ENCODE data around the gene FURIN.
"Not testable (repeated sequence)": the region's sequence is repeated elsewhere in the genome, so short reads cannot be mapped to it uniquely, and the experiment has no call there.

The FURIN gene

DNA sequence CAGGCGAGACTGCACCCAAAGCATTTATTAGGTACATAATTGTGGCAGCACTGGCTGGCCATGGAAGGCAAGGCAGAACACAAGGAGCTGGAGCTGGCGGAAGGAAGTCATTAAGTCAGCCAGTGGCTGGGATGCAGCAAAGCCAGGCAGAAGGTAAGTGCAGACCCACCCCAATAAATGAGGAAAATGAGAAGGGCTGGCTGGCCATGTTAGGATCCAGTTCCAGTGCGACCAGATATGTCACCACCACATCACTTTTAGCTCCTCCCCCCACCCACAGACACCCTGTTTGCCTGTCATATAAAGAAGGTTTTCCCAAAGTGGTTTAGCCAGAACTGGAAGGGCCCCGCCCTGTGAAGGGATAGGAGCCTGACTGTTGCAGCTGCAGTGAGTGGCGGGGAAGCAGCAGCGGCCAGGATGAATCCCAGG, at the start of gene FURIN:
Gene FURIN, plus strand, starts transcription at position 328 of the 429 bp plus-strand sequence. CDS start 7,153 bp downstream, outside the sequence.
- no peak for DNase-seq

DNA sequence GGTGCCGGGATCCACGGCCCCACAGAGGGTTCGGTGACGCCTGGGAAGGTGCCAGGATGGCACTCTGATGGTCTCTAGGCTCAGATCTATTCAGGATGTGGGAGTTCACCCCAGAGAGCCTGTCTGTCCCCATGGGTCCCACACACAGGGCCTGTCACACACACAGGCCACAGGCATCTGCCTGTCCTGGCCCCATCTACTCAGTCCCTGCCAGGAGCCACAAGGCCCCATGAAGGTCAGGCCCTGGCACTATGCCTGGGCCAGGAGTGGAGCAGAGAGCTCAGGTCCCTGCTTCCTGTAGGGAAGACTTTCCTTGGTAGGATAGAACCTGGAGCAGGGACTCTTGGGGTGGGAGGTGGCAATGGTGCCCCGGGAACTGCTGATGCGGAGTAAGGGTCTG, 49.0 kb upstream of the FURIN start:
- no peak for DNase-seq

DNA sequence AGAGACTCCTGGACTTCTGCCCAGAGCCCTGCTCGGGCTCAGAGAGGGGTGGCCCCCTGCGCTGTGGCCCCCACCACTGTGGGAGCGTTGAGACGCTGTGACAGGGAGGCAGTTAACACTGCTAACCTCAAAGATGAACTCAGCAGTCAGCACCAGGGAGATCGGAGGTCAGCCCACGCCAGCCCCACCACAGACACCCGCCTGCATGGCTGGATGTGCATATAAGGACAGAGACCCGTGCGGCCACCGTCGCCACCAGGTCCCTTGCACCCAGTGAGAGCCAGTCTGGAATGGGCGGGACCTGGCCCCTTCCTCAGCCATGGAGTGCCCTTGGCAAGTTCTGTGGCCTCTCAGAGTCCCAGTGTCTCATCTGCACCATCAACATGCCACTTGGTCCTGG, 48.5 kb upstream of the FURIN start:
- no peak for DNase-seq

DNA sequence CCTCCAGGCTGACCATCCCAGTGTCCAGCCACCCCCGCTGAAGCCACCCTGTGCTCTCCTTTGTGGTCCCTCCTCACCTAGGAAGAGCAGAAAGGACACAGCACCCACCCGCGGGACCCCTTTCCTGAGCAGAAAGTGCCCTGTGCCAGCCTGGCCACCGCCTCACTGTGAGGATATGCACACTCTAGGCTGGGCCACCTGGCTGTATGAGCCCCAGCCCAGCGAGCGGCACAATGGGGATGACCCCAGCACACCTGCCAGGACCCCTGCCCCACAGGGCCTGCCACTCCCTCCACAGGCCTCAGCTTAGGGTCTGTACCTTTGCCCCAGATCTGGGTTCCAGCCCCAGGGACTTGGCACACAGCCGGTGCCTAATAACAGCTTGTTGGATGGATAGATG, 47.9 kb upstream of the FURIN start:
- no peak for DNase-seq

DNA sequence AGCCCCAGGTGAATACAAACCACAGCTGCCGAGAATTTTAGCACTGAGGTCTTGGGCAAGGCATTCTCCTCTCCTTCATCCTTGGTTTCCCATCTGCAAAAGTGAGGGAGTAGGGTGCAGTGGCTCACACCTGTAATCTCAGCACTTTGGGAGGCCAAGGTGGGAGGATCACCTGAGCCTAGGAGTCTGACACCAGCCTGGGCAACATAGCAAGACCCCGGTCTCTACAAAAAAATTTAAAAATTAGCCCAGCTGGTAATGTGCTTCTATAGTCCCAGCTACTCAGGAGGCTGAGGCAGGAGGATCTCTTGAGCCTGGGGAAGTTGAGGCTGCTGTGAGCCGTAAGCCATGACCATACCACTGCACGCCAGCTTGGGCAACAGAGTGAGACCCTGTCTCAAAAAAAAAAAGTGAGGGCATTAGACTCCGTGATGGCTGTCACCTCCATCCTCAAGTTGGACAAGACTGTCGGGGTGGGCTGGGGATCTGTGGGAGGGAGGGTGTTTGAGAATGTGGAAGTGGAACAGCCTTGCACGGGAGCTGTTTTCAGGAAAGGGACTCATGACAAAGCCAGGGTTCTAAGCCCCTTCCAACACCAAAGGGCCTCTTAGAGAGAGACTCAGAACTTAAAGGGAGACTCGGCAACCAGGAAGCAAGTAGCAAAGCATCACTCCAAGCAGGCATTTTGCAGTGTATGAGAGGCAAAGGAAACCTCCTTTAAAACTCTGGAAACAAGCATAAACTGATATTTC, 46.0 kb upstream of the FURIN start:
- no peak for DNase-seq

DNA sequence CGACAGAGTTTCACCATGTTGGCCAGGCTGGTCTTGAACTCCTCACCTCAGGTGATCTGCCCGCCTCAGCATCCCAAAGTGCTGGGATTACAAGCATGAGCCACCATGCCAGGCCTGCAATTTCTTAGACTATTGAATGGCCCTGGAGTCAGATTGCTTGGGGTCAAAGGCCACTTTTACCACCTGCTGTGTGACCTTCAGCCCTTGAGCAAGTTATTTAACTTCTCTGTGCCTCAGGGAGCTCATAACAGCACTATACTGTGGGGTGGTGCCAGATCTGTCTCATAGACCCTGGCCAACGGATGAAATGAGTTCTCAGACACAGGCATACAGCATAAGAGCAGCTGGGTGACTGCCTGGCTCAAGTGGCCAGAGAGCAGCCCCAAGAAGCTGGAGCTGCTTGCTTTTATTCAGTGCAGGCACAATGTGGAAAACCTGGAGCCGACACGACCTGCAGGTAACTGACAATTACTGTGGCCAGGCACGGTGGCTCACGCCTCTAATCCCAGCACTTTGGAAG, 44.9 kb upstream of the FURIN start:
- DNase-seq = no peak

DNA sequence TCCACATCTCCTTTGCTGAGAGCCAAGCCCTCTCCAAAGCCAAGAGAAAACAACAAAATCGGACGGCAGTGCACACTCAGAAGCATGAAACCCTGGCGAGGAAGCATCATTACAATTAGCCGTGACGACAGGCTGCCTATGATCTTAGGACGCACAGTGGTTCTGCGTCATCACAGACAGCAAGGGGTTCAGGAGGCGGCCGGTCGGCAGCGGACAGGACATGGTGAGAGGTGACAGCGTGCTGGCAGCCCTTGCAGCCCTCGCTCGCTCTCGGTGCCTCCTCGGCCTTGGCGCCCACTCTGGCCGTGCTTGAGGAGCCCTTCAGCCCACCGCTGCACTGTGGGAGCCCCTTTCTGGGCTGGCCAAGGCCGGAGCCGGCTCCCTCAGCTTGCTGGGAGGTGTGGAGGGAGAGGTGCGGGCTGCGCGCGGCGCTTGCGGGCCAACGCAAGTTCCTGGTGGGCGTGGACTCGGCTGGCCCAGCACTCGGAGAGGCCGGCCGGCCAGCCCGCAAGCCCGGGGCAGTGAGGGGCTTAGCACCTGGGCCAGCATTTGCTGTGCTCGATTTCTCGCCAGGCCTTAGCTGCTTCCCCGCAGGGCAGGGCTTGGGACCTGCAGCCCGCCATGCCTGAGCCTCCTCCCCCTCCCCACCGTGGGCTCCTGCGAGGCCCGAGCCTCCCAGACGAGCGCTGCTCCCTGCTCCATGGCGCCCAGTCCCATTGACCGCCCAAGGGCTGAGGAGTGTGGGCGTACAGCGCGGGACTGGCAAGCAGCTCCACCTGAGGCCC, 43.1 kb upstream of the FURIN start:
- DNase-seq = not testable (repeated sequence)

DNA sequence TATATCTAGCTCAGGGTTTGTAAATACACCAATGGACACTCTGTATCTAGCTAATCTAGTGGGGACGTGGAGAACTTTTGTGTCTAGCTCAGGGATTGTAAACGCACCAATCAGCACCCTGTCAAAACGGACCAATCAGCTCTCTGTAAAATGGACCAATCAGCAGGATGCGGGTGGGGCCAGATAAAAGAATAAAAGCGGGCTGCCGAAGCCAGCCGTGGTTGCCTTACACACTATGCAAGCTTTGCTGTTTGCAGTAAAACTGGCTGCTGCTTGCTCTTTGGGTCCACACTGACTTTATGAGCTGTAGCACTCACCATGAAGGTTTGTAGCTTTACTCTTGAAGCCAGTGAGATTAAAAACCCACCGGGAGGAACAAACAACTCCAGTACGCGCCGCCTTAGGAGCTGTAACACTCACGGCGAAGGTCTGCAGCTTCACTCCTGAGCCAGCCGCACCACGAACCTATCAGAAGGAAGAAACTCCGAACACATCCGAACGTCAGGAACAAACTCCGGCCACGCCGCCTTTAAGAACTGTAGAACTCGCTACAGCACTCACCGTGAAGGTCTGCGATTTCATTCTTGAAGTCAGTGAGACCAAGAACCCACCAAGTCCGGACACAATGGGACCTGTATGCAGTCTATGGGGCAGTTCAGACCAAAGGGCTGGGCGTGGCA, 42.0 kb upstream of the FURIN start:
- not testable (repeated sequence) for DNase-seq

DNA sequence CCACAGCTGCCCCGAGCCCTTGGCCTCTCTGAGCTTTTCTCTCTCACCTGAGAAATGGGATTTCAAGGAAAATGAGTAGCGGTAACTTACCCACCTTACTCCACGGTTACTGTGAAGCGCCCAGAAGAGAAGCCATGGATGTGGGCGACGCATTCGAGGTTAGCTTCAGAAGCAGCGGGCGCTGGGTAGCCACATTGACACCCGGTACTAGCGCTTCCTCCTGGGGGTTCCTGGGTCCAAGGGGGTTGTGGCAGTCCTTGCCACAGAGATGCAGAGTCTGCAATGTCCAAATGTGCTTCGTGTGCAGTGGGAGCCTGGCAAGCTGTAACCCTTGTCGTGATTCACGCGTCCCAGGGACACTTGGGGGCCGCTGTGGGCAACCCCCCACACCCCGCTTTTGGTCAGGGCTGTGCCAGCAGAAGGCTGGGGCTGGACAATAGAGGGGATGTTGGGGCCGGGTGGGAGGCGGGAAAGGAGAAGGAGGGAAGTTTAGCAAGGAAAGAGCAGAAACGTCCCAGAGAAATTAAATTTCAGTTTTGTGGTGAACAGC, 41.4 kb upstream of the FURIN start:
- no peak for DNase-seq

DNA sequence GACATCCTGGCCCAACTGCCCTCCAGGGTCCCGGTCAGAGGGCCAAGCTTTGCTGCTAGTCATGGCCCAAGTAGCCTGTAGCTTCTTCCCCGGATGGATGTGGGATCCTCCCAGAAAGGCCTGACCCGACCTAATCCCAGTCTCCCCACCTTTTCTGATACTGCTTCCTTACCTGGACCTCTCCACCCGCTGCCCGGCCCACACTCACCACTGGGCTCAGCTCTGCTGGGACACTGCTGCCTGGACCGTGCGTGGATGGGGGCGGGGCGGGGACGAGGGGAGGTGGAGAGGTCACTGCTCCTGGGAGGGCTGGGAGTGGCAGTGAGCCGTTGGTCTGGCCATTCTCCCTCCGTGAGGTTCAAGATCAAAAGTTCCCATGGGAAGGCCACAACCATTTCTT, 40.3 kb upstream of the FURIN start:
- DNase-seq = no peak

DNA sequence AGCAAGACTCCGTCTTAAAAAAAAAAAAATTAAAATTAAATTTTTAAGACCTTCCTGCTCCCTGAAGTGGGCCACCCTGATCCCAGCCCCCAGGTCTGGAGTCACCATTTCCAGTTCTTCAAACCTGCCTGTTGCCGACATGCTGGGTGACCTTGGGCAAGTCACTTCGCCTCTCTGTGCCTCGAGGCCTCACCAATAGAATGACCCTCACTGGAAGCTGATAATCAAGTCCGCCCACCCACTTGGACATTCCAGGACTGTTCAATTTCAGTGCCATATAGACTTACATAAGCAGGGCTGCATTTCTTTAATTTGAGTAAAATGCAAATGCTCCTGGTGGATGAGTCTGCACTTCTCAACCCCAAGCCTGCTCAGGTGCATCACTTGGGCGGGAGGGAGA, 39.3 kb upstream of the FURIN start:
- DNase-seq = no peak

DNA sequence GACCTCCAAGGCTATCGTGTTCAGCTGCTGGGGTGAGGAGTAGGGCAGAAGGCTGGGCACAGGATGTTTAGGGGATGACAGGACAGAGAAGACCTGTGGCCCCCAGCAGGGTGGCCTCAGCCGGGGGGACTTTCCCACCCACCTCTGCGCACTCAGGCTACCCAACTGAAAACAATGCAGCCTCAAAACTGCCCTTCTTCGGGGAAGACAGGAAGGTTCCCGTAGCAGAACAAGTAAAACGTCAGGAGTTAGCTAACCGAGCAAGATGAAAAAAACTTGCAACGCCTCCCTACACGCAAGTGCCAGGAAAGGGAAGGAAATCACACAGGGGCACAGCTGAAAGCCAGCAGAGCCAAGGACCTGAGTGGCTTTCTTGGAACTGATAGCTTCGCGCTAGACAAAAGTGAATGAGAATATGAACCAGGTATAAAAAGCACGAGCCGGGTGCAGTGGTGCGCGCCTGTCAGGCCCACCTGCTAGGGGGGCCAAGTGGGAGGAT, 38.4 kb upstream of the FURIN start:
- DNase-seq = peak; percentile 68

DNA sequence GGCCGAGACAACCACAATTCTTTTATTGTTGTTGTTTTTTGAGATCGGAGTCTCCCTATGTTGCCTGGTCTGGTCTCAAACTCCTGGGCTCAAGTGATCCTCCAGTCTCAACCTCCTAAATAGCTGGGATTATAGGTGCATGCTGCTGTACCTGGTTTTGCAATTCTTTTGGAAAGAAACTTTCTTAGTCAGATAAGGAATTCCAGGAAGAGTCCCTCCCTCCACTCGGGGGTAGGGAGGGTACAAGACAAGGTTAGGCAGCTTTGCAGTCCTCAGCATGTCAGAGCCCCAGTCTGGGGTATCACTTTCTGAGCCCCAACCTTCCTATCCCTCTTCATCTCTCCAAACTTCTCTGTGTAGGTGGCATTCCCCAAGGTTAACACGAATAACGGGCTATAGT, 33.8 kb upstream of the FURIN start:
- DNase-seq = no peak

DNA sequence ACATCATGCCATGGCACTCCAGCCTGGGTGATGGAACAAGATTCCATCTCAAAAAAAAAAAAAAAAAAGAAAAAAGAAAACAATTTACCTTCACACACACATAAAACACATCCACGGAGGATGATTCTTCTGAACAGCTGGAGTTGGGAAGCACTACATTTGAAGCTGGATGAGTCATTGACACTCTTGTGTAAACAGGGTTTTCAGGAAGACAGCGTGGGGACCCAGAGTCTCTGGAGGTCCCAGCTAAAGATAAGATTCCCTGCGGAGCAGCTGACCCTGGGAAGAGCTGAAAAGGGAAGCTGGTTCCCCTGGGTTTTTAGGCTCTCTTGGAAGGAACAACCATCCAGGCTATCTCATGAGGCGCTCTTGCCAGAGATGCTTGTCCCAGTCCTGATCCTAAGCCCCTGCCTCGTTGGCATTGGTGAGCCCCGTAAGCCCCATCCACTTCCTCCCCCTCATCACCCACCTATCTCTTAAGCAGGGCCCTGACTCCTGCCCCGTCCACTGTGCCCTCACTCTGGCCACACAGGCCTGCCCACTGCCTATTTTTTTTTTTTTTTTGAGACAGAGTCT, 32.0 kb upstream of the FURIN start:
- no peak for DNase-seq

DNA sequence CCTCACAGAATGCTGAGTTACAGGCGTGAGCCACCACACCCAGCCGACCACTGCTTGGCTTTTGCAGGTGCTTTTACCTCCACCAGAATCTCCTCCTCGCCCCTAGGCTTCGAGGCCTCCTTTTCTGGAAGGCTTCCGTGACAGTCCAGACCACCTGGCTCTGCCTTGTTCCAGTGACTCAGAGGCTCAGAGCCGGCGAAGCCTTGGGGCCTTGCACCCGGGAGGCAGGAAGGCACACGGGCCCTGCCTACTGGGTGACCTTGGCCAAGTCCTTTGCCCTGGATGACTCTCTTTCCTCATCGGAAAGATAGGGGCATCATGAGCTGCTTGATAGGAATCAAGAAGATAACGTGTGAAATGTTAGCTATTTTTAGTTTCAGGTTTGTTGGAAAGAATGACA, 31.3 kb upstream of the FURIN start:
- DNase-seq = no peak

DNA sequence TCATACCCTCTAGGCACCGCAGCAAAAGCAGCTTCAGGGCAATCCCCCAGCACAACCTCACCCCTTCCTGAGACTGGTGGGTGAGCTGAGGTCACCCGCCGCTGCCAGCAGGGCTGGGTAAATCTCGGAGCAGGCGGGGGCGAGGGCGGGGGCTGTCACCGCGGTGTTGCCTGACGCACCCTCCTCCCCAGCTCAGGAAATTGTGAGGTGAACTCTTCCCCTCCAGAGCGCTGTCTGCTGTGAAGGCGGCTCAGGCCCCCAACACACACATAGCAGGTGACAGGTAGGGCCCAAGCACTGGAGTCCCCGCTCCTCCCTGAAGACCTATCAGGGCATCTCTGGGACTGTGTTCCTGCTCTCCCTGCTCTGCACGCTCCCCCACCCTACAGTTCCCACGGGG, 30.2 kb upstream of the FURIN start:
- peak; percentile 86 for DNase-seq

DNA sequence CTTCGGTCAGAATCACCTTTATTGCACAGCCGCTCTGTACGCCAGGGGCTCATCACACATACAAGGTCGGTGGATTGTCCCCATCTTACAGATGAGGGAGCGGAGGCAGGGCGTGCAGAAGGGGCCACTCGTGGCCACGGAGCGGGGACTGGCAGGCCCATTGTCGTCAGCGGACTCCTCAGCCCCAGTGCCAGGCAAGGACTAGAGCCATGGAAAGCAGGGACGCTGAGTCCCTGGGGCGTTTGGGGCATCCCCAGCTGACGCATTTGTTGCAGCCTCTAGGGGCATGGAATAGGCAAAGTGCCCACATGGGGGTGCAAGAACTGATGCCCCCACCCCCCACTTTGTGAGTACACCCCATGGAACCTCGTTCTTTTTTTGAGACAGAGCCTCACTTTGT, 29.8 kb upstream of the FURIN start:
- DNase-seq = no peak

DNA sequence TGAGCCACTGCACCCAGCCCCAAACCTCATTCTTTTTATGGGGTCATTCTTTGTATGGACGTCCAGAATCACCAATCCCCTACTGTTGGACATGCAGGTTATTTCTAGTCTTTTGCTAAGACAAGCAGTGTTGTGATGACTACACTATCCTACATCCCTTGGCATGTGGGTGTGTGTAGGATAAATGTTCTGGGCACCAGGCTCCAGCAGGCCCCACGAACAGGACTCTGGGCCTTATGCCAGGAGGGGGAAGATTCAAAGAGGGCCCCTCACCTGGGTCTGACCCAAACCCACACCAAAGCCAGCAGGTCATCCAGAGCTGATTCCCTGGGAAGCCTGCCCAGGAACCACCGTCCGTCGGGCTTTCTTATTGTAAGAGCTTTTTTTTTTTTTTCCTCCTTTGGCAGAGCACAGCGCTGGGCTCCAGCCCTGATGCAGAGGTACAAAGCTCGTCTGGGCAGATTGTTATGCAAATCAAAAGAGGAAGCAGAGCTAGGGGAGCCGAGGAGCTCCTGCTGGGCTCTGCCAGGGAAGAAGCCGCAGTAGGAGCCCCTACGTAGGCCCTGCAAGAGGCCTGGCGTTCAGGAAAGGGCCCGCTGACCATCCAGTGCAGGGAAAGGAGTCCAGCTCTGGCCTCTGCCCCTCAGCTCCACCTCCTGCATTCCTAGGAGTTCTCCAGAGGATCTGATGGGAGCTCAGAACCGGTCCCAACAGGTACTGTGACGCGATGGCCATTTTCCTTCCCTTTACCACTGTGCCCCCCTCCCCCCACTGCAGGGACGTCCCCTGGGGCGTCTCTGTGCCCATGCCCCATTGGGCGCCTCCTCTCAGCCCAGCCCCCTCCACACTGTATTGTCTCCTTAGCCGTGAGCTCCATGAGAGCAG, 29.0 kb upstream of the FURIN start:
- DNase-seq = no peak

DNA sequence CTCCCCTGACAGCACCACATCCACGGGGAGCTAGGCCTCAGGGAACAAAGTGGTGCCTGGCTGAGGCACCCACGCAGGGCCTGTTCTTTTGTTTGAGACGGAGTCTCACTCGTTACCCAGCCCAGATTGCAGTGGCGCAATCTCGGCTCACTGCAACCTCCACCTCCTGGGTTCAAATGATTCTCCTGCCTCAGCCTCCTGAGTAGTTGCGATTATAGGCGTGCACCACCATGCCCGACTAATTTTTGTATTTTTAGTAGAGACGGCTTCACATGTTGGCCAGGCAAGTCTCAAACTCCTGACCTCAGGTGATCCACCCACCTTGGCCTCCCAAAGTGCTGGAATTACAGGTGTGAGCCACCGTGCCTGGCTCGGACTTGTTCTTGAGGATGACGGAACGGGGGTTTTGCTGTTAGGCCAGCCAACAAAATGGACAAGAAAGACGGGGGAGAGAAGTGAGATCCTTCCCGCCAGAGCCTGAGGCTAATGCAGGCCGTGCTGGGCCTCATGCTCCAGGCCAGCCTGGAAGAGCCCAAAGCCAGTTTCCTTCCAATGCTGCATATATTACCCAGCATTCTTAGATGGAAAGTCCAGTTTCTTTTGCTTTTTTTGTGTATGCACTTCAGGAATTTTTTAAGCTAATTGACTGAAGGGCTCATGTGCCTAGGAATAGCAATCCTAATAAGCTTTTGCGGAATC, 28.1 kb upstream of the FURIN start:
- DNase-seq = no peak

DNA sequence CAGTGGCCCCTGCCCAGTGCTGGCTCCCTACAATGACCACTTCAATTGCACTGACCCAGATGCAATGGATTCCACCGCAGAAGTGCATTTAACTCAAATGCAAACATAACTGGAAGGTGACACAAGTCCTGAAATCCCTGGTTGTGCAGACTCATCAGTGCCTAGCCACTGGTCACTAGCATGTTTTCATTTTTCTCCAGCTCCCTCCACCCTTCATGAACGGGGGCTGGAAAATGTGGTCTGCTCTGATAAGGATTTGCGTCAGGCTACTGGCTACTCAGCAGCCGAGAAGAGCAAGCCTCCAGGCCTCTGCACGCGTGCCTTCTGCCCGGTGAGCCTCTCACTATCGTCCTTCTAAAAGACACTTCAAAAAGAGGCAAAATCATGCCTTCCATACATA, 27.4 kb upstream of the FURIN start:
- DNase-seq = no peak

DNA sequence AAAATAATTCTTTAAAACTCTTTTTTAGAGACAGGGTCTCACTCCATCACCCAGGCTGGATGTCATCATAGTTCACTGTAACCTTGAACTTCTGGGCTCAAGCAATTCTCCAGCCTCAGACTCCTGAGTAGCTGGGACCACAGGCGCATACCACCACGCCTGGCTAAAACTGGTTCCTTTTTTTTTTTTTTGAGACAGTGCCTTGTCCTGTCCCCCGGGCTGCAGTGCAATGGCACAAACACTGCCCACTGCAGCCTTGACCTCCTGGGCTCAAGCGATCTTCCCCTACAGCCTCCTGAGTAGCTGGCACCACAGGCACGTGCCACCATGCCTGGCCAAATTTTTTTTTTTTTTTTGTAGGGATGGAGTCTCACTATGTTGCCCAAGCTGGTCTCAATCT, 23.7 kb upstream of the FURIN start:
- no peak for DNase-seq
